ENCODE data around the gene NPFF. TPM values are rescaled to one million over a fixed set of nuclear protein-coding genes. Genes with fewer than 3 reads are reported as not detected.

NPFF gene
- total RNA-seq, 4 donors from 2014 or later = not detected

GRCh38 chr12:53459097-53459496, 48.2 kb downstream of the NPFF start:
- 73 to 77% methylated on average over 4 of the region's 4 CpGs for WGBS, 2 donors
- DNase-seq (ENCODE audit: low spot score in 2 of 2) = no peak
- no peak for TF ChIP-seq POLR2A (IDR thresholded peaks at IDR 0.05)
- no peak overlapping the region for H3K4me3 ChIP-seq (ENCODE audit: low read depth, poor library complexity, severe bottlenecking)
- intact Hi-C loops (cut with DNase I; ENCODE audit: low total_unique reads) = no loop called here

Other genes with a start within 250 kb of the NPFF start
- 10 to 100 TPM in 1 of 4 donors, 1 to 10 TPM in 3; 4.7 to 13.6 (median 5.8) TPM for gene ESPL1, start 239.2 kb downstream of the NPFF start, total RNA-seq
- gene PFDN5, start 211.9 kb downstream of the NPFF start, total RNA-seq = 100 to 1,000 TPM; 522 to 562 (median 543) TPM
- gene MYG1, start 207.8 kb downstream of the NPFF start, total RNA-seq = 10 to 100 TPM; 39.2 to 53.5 (median 46.8) TPM
- gene AAAS, start 185.9 kb downstream of the NPFF start, total RNA-seq = 10 to 100 TPM; 41.4 to 47.1 (median 44.8) TPM
- not detected for gene SP7, start 171.1 kb downstream of the NPFF start, total RNA-seq
- 100 to 1,000 TPM in 2 of 4 donors, 10 to 100 TPM in 2; 89.6 to 111 (median 100) TPM for gene SP1, start 127.3 kb downstream of the NPFF start, total RNA-seq
- gene AMHR2, start 83.6 kb downstream of the NPFF start, total RNA-seq = under 1 TPM in 1 of 4 donors, not detected in 3; 0.62 TPM
- gene PRR13, start 65.8 kb downstream of the NPFF start, total RNA-seq = 10 to 100 TPM; 33.2 to 62.6 (median 49.9) TPM
- gene PCBP2, start 55.4 kb downstream of the NPFF start, total RNA-seq = 100 to 1,000 TPM; 343 to 507 (median 389) TPM
- 10 to 100 TPM in 2 of 4 donors, 1 to 10 TPM in 2; 6.4 to 12.8 (median 9.4) TPM for gene MAP3K12, start 8.0 kb downstream of the NPFF start, total RNA-seq
- 10 to 100 TPM; 25.9 to 34.1 (median 31.0) TPM for gene TARBP2, start 6.2 kb downstream of the NPFF start, total RNA-seq
- gene ATF7, start 118.9 kb upstream of the NPFF start, total RNA-seq = 10 to 100 TPM; 25.1 to 34.4 (median 29.0) TPM
- gene ATP5MC2, start 168.6 kb upstream of the NPFF start, total RNA-seq = 100 to 1,000 TPM; 214 to 533 (median 318) TPM
- 100 to 1,000 TPM; 313 to 432 (median 391) TPM for gene CALCOCO1, start 220.0 kb upstream of the NPFF start, total RNA-seq
- not detected for gene CISTR, start 244.5 kb upstream of the NPFF start, total RNA-seq